Measurements from ENCODE around the gene SRGN. TPM values are rescaled to one million over a fixed set of nuclear protein-coding genes. Genes with fewer than 3 reads are reported as not detected.

Gene SRGN
- total and polyA plus RNA-seq, 2 of the 13 experiments (the other 11 are each of a cell fraction or from before 2014, with no cell fraction given), result 0.09 TPM; not detected in 1

DNA sequence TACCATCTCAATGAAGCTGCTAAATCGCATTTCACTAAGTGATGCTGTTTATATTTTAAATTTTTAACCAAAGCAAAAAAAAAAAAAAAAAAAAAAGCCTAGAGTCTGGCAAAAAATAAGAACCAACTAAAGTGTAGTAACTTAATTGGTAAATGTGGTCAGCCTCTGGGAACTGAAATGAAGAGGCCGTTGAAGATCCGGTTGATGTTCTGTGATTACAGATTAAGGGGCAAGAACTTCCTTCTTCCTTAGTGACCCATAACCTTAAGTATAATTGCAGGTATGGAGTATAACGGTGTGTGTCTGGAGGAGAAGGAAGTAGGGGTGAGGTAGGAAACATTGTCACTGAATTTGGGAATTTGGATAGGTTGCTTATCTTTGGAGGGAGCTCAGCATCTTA lies 7.7 kb upstream of the SRGN start:
- in situ Hi-C loops (cut with HindIII; ENCODE audit: extremely low pct_ligation_motif_present, low pct_unique_long_range_greater_than_20kb), result no loop called here
- H3K79me2 ChIP-seq (ENCODE audit: insufficient read depth, low read length), result no peaks in the 10 kb centered on the region
- H3K9ac ChIP-seq (ENCODE audit: insufficient read depth, low read depth, low read length), result no peak overlapping the region
- DNase-seq (ENCODE audit: low spot score) (no peak), ATAC-seq (no peak), FAIRE-seq (no peak)
- ChIA-PET CTCF (ENCODE audit: low intra/inter-chr PET ratio, low total read pairs) (no interaction called here), POLR2A (interaction anchor here (0.6 kb wide), 1 partner anchor 156 kb away, joined by 4 read pairs; no protein-coding TSS in a partner anchor)
- WGBS (ENCODE audit: low lambda C conversion rate), result 33% methylated on average over 4 of the region's 4 CpGs
- H3K36me3 ChIP-seq (replicated peaks in 1 of 2; ENCODE audit: control insufficient read depth in 1 of 2, insufficient read depth in 2 of 2, low read length in 2 of 2), result no peaks in the 10 kb centered on the region
- peaks cover 3 to 6% of the 10 kb centered on the region in 2 experiments; a peak in 3 of 5 replicates for H3K27me3 ChIP-seq (ENCODE audit: control insufficient read depth in 1 of 2, insufficient read depth in 2 of 2, low read length in 2 of 2)
- no TSS peak for BruUV-seq (replicated peaks)
- H3K4me1 ChIP-seq (ENCODE audit: insufficient read depth, low read length), result no peaks in the 10 kb centered on the region
- H3K9me3 ChIP-seq (ENCODE audit: low read length), result no peaks in the 10 kb centered on the region
- intact Hi-C loops (cut with micrococcal nuclease; ENCODE audit: unreplicated experiment), result no loop called here
- H3K4me2 ChIP-seq (ENCODE audit: low read depth, low read length), result no peak overlapping the region
- no peak overlapping the region for H3K4me3 ChIP-seq (replicated peaks in 1 of 3; ENCODE audit: insufficient read depth in 1 of 3, low read depth in 2 of 3, low read length in 3 of 3)
- TF ChIP-seq ZFP90 (CRISPR knock-in tag; IDR thresholded peaks at IDR 0.05; ENCODE audit: borderline replicate concordance) (no peak), MAFF (IDR thresholded peaks at IDR 0.05; ENCODE audit: low read depth, low read length) (no peak), ZNF44 (CRISPR knock-in tag; IDR thresholded peaks at IDR 0.05) (no peak), NR3C1 (CRISPR knock-in tag; IDR thresholded peaks at IDR 0.05) (no peak), TP53 (CRISPR knock-in tag; conservative IDR thresholded peaks at IDR 0.05) (no peak), ZNF780A (CRISPR knock-in tag; IDR thresholded peaks at IDR 0.05) (no peak), MXI1 (IDR thresholded peaks at IDR 0.05; ENCODE audit: borderline replicate concordance, low read depth, low read length) (no peak), HDAC2 (CRISPR knock-in tag; IDR thresholded peaks at IDR 0.05) (no peak), MAZ (IDR thresholded peaks at IDR 0.05; ENCODE audit: borderline replicate concordance, low read depth, low read length) (no peak), MAZ (CRISPR knock-in tag; IDR thresholded peaks at IDR 0.05; ENCODE audit: low read depth) (no peak)
- TF ChIP-seq, protein P1, sequence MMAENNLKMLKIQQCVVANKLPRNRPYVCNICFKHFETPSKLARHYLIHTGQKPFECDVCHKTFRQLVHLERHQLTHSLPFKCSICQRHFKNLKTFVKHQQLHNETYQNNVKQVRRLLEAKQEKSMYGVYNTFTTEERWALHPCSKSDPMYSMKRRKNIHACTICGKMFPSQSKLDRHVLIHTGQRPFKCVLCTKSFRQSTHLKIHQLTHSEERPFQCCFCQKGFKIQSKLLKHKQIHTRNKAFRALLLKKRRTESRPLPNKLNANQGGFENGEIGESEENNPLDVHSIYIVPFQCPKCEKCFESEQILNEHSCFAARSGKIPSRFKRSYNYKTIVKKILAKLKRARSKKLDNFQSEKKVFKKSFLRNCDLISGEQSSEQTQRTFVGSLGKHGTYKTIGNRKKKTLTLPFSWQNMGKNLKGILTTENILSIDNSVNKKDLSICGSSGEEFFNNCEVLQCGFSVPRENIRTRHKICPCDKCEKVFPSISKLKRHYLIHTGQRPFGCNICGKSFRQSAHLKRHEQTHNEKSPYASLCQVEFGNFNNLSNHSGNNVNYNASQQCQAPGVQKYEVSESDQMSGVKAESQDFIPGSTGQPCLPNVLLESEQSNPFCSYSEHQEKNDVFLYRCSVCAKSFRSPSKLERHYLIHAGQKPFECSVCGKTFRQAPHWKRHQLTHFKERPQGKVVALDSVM (CRISPR knock-in tag; IDR thresholded peaks at IDR 0.05), result no peak
- TF ChIP-seq, protein P2, sequence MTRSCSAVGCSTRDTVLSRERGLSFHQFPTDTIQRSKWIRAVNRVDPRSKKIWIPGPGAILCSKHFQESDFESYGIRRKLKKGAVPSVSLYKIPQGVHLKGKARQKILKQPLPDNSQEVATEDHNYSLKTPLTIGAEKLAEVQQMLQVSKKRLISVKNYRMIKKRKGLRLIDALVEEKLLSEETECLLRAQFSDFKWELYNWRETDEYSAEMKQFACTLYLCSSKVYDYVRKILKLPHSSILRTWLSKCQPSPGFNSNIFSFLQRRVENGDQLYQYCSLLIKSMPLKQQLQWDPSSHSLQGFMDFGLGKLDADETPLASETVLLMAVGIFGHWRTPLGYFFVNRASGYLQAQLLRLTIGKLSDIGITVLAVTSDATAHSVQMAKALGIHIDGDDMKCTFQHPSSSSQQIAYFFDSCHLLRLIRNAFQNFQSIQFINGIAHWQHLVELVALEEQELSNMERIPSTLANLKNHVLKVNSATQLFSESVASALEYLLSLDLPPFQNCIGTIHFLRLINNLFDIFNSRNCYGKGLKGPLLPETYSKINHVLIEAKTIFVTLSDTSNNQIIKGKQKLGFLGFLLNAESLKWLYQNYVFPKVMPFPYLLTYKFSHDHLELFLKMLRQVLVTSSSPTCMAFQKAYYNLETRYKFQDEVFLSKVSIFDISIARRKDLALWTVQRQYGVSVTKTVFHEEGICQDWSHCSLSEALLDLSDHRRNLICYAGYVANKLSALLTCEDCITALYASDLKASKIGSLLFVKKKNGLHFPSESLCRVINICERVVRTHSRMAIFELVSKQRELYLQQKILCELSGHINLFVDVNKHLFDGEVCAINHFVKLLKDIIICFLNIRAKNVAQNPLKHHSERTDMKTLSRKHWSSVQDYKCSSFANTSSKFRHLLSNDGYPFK (CRISPR knock-in tag; IDR thresholded peaks at IDR 0.05; ENCODE audit: borderline replicate concordance), result no peak
- TF ChIP-seq, protein P3, sequence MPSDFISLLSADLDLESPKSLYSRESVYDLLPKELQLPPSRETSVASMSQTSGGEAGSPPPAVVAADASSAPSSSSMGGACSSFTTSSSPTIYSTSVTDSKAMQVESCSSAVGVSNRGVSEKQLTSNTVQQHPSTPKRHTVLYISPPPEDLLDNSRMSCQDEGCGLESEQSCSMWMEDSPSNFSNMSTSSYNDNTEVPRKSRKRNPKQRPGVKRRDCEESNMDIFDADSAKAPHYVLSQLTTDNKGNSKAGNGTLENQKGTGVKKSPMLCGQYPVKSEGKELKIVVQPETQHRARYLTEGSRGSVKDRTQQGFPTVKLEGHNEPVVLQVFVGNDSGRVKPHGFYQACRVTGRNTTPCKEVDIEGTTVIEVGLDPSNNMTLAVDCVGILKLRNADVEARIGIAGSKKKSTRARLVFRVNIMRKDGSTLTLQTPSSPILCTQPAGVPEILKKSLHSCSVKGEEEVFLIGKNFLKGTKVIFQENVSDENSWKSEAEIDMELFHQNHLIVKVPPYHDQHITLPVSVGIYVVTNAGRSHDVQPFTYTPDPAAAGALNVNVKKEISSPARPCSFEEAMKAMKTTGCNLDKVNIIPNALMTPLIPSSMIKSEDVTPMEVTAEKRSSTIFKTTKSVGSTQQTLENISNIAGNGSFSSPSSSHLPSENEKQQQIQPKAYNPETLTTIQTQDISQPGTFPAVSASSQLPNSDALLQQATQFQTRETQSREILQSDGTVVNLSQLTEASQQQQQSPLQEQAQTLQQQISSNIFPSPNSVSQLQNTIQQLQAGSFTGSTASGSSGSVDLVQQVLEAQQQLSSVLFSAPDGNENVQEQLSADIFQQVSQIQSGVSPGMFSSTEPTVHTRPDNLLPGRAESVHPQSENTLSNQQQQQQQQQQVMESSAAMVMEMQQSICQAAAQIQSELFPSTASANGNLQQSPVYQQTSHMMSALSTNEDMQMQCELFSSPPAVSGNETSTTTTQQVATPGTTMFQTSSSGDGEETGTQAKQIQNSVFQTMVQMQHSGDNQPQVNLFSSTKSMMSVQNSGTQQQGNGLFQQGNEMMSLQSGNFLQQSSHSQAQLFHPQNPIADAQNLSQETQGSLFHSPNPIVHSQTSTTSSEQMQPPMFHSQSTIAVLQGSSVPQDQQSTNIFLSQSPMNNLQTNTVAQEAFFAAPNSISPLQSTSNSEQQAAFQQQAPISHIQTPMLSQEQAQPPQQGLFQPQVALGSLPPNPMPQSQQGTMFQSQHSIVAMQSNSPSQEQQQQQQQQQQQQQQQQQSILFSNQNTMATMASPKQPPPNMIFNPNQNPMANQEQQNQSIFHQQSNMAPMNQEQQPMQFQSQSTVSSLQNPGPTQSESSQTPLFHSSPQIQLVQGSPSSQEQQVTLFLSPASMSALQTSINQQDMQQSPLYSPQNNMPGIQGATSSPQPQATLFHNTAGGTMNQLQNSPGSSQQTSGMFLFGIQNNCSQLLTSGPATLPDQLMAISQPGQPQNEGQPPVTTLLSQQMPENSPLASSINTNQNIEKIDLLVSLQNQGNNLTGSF (CRISPR knock-in tag; IDR thresholded peaks at IDR 0.05), result no peak
- no peak overlapping the region for H3K27ac ChIP-seq (ENCODE audit: extremely low read length, insufficient read depth, low read length)
- no peaks in the 10 kb centered on the region for H4K20me1 ChIP-seq (ENCODE audit: insufficient read depth, low read length)
- no peak overlapping the region for H2AFZ ChIP-seq (ENCODE audit: low read length)
